LHCN-M2 (cell line): ENCODE results near the gene EZR. TPM values are rescaled to one million over a fixed set of nuclear protein-coding genes. Genes with fewer than 3 reads are reported as not detected.
"Not testable (repeated sequence)": the region's sequence is repeated elsewhere in the genome, so short reads cannot be mapped to it uniquely, and the experiment has no call there.

Experiments used
- DNase-seq: peaks from one replicate; pipeline ENCODE4 v3.0.0-alpha.2; 2012; ENCODE audit warnings: low read depth
- total RNA-seq: library from RNA; depleted of rRNA; stranded (reverse); fragments of >200 nt; gene quantifications from 2 replicates; pipeline ENCODE4 v1.2.3, GENCODE V29; 2014

Gene EZR
- total RNA-seq, 1 experiment from 2014 or later: 93.2 TPM

- DNase-seq: no peak
Measured at GRCh38 chr6:158843751-158844683, 24.8 kb upstream of the EZR start.

- no peak for DNase-seq
Measured at GRCh38 chr6:158841358-158841757, 22.2 kb upstream of the EZR start.

GRCh38 chr6:158840465-158840864, 21.3 kb upstream of the EZR start:
- no peak for DNase-seq

DNA sequence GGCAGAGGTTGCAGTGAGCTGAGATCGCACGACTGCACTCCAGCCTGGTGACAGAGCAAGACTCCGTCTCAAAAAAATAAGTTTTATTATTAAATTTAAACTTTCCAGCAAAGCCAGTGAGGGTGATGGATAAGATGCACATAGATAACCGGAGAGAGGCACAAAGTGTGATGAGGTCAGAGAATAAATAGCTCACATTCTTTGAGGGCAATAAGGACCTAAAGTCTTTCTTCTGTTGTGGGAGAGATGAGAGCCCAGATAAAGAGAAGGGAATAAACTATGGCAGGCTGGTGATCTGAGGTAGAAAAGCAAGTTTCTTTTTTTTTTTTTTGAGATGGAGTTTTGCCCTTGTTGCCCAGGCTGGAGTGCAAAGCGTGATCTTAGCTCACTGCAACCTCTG, 20.6 kb upstream of the EZR start:
- DNase-seq: no peak

DNA sequence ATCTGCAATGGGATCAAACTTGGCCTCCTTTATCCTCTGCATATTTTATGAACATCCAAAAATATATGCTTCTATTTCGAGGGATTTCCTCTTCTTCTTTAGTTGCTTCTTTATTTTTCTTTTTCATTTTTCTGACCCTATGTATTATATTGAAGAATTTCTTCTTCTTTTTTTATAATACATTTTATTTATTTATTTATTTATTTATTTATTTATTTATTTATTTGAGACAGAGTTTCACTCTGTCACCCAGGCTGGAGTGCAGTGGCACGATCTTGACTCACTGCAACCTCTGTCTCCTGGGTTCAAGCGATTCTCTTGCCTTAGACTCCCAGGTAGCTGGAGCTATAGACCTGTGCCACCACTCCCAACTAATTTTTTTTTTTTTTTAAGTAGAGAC, 19.6 kb upstream of the EZR start:
- not testable (repeated sequence) for DNase-seq

- peak; percentile 37 for DNase-seq
Measured at GRCh38 chr6:158837684-158838625, 18.8 kb upstream of the EZR start.

DNA sequence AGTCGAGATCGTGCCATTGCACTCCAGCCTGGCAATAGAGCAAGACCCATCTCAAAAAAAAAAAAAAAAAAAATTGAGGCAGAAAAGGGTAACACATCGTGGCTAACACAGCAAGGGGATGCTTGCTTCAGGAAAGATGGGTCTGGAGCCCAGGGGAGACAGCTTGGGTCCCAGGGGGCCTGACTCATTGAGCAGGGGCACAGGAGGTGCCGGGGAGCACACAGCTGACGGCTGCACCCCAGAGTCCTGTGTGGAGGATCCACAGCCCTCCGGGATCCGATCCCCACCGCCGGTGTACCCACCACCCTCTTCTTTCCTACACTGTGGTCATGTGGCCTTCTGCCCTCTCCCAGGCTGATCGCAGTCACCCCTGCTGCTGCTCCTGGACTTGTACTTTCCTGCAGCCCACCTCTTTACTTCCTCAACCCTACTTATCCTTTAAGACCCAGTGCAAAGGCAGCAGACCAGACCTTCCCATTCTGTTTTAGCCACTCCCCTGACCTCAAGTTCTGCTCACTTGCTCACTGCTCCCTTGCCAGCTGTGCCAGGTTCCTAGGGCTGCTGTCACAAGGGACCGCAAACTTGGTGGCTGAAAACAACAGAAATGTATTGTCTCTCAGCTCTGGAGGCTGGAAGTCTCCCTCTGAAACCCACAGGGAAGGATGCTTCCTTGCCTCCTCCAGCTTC, 17.6 kb upstream of the EZR start:
- no peak for DNase-seq

DNA sequence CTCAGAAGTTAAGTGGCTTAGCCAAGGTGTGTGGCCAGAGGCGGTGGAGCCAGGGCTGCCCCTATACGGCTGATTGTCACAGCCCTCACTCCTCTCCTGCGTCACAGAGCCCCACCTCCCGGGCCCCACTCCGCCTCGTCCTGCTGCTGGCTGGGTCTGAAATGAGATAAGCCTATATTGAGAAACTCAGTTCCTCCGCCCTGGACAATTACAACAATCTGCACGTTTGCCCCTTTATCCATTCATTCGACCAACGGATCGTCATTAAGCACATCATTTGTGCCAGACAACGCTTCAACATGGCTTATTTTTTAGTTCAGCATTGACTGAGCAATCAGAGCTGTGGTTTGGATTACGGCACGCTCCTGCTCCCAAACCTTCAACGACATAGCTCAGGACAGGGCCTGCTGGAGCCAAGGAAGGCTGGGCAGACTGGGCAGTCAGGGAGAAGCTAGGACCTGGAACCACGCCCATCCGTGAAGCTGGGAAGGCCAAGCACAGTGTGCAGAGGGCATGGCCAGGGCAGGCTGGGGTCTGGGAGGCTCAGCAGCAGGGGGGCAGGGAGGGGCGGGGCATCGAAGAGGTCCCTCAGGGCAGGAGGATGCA, 16.6 kb upstream of the EZR start:
- no peak for DNase-seq

DNA sequence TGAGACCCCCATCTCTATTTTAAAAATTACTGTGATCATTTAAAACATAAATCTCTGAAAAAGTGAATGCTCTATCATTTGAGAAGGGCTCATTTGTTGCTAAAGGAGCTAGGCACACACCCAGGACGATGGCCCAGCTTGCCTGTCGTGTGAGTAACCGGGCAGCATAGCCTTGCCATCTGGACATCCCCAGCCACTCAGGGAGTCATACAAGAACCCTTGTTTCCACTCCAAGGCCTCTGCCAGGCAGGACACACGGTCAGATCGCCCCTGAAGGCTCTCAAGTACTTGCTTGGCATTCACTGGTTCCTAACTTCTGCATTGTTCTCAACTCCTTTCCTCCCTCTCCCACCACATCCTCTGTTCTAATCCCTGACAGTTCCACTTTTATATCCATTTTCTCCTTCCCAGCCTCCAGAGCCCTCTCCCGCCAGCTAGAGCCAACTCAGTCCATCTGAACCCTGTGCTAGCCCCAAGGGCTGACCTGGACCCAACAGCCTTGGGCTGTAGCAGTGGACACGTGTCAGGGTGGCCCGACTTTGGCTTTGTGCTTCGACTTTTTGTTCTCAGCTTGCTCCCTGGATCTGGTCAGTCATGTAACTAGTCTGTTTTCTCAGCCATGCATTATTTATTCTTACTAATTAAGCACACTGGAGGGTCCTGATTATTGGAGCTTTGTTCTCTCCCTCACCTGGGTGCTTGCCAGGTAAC, 15.7 kb upstream of the EZR start:
- DNase-seq: no peak

GRCh38 chr6:158832807-158833206, 13.6 kb upstream of the EZR start:
- not testable (repeated sequence) for DNase-seq

- DNase-seq: no peak
Measured at GRCh38 chr6:158832026-158832425, 12.9 kb upstream of the EZR start.

- no peak for DNase-seq
Measured at GRCh38 chr6:158831571-158831970, 12.4 kb upstream of the EZR start.

GRCh38 chr6:158830736-158831135, 11.6 kb upstream of the EZR start:
- no peak for DNase-seq

GRCh38 chr6:158828807-158829206, 9.6 kb upstream of the EZR start:
- no peak for DNase-seq

- DNase-seq: no peak
Measured at GRCh38 chr6:158826819-158827501, 7.8 kb upstream of the EZR start.

- no peak for DNase-seq
Measured at GRCh38 chr6:158825951-158826306, 6.8 kb upstream of the EZR start.

DNA sequence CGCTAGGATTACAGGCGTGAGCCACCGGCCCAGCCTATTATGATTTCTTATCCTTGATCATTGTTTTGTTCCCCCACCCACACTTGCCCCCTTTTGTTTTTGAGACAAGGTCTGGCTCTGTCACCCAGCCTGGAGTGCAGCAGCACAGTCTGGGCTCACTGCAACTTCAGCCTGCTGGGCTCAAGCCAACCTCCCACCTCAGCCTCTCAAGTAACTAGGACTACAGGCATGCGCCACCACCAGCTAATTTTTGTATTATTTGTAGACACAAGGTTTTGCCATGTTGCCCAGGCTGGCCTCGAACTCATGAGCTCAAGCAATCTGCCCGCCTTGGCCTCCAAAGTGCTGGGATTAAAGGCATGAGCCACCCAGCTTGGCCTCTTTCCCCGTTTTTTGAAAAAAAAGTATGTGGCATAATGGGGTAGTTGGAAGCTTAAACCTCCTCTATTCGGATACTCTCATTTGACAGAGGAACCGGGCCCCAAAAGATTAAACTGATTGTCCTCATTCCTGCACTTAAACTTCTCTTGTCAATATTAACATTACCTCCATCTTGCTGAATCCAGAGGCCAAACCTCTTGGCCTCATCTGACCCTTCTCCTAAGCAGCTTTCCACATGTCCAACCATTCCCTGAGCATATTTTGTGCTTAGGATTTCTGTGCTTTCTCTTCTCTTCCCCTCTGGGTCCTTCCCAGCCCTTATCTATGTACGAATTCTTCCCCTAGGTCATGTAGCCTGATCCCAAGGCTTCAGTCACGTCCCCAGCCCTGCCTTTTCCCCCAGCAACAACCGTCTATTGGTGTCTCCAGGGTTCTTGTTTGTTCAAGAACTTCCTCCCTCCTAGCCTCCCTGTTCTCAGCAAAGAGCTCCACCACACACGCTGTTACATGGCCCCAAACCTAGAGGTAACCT, 6.1 kb upstream of the EZR start:
- DNase-seq: no peak

- DNase-seq: not testable (repeated sequence)
Measured at GRCh38 chr6:158823616-158824015, 4.4 kb upstream of the EZR start.

DNA sequence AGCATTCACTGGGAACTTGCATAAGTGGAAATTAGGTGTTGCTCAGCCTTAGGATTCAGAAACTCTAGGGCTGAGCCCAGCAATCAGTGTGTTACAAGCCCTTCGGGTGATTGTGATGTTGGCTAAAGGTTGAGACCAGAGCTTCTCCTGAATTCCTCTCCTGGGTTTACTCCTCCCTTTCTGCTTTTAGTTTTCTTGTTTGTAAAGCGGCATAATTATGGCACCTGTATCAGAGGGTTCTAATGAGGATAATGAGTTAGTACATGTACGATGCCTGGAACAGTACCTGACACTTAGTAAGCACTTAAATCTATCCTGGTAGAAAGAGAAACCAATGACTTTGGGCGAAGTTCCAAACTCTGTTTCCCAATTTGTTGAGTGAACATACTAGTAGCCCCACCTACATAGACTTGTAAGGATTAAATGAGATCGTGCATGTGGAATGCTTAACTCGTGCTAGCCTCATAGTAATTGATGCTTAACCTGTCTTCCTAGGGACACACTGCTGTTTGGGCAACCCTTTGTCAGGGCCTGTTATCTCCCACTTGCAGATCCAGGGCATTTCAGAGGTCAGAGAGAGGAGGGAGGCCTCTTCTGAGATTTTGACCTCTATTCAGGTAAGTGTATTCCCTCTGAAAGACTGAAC, 932 bp upstream of the EZR start:
- no peak for DNase-seq
